IPS-11a (cell line): ENCODE results near the gene GGT1.
"Not testable (repeated sequence)": the region's sequence is repeated elsewhere in the genome, so short reads cannot be mapped to it uniquely, and the experiment has no call there.

ENCODE experiments used
- H3K4me3 ChIP-seq: one replicate; pipeline ENCODE4 v1.5.1; 2013; ENCODE audit warnings: low read depth, low read length, control low read depth

The GGT1 gene

DNA sequence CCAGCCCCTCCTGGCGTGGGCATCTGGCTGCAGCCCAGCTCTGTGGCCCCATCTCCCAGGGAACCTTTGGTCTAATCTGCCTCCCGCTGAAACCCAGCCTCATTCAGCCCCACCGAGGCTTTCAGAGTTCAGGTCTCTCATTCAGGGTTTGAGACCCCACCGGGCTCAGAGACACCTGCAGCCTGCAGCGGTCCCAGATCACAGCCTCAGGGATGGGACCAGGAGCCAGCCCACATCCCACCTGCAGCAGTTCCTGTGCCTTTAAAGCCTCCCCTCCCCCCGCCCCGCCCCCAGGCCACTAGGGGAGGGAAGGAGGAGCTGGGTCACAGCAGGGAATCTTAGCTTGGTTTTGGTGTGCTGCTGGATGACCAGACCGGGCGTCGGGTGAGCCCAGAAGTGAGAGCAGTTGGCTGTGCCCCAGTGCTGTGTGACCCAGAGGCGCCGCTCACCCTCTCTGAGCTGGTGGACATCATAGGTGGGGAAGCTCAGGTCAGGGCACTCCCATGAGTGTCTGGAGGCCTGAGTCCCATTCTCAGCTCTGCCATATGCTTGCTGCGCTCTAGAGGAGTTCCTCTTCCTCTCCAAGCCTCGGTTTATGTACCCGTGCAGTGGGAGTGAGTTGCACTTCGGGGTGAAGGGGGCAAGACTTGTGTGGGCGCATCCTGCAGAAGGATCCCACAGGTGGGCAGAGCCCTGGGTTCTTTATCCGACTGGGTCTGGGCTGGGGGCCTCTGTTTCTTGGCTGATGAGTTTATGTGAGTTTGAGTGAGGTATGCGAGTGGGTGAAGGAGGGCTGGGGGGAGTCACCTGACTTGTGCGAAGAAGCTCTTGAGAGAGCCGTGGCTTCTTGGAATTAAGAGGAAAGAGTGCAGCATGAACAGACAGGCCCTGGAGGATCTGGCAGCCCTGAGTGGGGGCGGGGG lies at the start of gene GGT1:
GGT1 (plus strand) TSS at position 347 of the 923 bp plus-strand sequence. CDS start 7,889 bp downstream, outside the sequence.
- H3K4me3 ChIP-seq, result not testable (repeated sequence)

GRCh38 chr22:24553597-24554312 lies 49.2 kb upstream of the GGT1 start:
- H3K4me3 ChIP-seq, result peak overlapping the region; percentile 69

- peak within 1 kb of the TSS; percentile 83 for H3K4me3 ChIP-seq
Observed at GRCh38 chr22:24554313-24555164, 48.5 kb upstream of the GGT1 start, which contains the start of gene GUCD1. Gene GUCD1 (minus strand): TSS chr22:24555138. CDS start chr22:24554991, 147 bp downstream.

DNA sequence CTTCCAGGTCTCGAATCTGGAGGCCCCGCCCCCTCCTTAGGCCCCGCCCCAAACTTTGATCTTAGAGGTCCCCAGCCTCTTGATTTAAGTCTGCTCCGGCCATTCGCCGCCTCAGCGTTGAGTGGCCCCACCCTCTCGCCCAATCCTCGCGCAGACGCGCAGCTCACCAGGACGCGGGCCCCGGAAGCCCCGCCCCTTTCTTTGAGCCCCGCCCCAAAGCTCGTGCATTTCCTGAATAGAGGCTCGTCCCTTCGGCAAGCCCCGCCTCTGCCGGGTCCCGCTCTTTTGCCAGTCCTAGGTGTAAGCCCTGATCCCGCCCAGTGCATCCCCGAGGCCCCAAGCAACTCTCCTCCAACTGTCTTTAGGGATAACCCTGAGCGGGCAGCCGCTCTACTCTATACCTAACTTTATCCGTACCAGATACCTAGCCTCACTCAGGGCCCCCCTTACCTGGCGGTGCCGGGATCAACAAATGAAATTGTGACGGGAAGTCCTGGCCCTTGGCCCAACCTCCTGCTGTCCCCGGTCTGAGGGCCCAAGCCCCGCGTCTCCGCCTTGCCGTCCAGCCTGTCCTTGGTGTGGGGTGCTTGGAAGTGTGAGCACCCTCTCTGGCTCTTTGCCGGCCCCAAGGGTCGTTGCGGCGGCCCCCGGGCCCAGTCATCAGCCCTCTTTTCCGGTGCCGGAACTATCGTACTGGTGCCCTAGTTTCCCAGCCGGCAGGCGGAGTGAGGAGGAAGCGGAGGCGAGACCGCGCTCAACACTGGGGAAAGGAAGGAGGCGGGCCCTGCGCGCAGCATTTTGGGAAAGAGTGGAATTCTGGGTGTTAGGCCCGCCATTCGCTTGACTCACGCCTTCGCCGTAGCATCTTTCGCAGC lies 47.6 kb upstream of the GGT1 start, which contains the start of gene SNRPD3:
SNRPD3 (plus strand) TSS at position 835 of the 875 bp plus-strand sequence. CDS start 1,676 bp downstream, outside the sequence.
- H3K4me3 ChIP-seq, result peak within 1 kb of the TSS; percentile 83

- H3K4me3 ChIP-seq, result no peak overlapping the region
Observed at GRCh38 chr22:24559471-24559870, 43.5 kb upstream of the GGT1 start.

GRCh38 chr22:24563246-24563645 lies 39.7 kb upstream of the GGT1 start:
- no peak overlapping the region for H3K4me3 ChIP-seq

DNA sequence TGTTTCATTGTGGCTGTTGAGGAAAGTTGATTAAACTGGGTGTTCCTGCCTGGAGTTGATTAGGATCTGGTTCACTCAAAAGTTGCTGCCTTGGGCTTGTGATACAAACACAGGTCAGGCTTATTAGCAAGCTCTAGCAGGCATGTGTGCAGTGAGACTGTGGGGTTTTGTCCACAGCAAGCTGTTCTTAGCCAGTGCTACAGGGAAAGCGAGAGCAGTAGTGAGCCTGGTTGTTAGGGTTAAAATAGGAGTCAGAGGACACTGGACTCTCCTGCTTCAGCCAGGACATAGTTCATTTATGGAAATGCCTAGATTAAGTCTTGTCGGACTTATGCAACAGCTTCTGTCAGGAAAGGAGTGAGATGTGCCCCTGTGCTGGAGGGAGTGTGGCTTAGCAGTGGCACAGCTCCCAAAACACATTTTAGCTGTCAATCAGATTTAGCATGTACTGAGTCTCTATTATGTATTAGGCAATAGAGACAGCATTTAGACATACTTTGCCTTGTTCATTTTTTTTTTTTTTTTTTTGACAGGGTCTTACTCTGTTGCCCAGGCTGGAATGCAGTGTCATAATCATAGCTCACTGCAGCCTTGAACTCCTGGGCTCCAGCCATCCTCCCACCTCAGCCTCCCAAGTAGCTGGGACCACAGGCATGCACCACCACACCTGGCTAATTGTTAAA lies 38.5 kb upstream of the GGT1 start:
- H3K4me3 ChIP-seq, result no peak overlapping the region

GRCh38 chr22:24565077-24565476 lies 37.9 kb upstream of the GGT1 start:
- no peak overlapping the region for H3K4me3 ChIP-seq

GRCh38 chr22:24566899-24567511 lies 36.0 kb upstream of the GGT1 start:
- H3K4me3 ChIP-seq, result no peak overlapping the region

GRCh38 chr22:24567668-24568067 lies 35.3 kb upstream of the GGT1 start:
- H3K4me3 ChIP-seq, result no peak overlapping the region

GRCh38 chr22:24571266-24571665 lies 31.7 kb upstream of the GGT1 start:
- no peak overlapping the region for H3K4me3 ChIP-seq

DNA sequence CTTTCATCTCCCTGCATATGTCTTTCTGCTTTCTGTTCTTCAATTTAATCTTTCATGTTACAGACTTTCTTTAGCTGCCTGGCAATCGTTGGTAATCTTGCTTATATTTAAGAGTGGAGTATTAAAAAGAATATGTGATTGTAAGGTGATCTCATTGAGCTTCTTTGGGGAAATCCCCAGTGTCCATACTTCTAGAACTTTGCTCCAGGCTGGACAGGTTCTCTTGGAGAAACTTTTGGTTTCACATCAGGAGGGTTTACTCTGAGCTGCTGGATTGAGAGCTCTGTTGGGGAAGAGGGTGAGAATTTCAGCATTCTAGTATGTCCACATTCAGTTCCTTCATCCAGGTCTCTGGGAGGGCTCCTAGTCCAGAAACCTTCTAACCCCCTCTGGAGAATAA lies 26.2 kb upstream of the GGT1 start:
- H3K4me3 ChIP-seq, result no peak overlapping the region

DNA sequence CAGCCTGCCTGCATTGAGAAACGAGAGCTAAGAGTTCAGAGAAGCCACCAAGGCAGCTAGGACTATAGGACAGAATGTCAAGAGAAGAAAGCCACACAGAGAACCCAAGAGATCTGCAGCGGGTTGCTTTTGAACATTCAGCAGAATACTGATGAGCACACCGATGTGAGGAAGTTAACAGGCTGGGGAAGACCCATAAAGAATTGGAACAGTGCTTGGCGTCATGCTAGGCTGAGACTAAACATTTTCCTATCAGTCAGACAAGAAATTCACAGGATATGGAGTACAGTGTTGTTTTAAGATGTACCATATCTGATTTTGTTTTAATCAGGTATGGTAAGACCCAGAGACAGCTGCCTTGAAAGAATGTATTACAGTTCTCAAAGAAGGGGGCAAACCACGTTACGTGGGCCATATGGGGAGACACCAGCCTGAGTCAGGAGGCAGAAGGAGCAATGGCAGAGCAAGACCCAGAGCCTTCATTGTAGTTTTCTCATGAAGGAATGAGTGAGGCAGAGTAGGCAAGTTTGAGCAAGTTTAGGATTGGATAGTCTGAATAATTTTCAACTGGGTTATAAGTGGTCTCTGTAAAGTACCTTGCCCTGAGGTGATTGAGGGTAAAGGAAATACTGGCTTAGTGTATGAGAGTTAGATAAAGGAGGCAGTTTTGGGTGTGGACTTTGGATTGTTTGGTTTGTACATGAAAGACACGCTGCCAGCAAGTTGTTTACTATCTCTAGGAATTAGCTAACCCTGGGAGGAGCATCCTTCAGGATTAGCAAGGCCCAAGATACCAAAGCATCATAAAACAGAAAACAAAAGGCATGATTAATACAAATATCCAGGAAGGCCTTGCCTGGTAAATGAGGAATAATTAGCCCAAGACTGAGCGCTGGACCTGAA lies 24.4 kb upstream of the GGT1 start:
- no peak overlapping the region for H3K4me3 ChIP-seq

DNA sequence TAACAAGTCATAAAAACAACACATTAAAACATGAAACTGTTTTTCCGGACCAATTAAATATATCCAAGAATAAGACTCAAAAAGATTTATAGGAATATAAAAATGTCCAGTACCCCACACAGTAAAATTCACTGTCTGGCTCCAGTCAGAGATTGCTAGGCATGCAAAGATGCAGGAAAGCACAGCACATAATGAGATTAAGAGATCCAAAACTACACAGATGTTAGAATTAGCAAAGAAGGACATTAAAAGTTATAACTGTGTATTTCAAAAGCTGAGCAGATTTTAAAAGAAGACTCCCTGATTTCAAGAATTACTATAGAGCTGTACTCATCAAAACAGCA lies 23.8 kb upstream of the GGT1 start:
- no peak overlapping the region for H3K4me3 ChIP-seq

- no peak overlapping the region for H3K4me3 ChIP-seq
Observed at GRCh38 chr22:24580276-24580675, 22.7 kb upstream of the GGT1 start.

- H3K4me3 ChIP-seq, result no peak overlapping the region
Observed at GRCh38 chr22:24582056-24582814, 20.8 kb upstream of the GGT1 start.
